Karpas-422 (cell line): ENCODE results near the gene RNF8. TPM values are rescaled to one million over a fixed set of nuclear protein-coding genes. Genes with fewer than 3 reads are reported as not detected.
"Not testable (repeated sequence)": the region's sequence is repeated elsewhere in the genome, so short reads cannot be mapped to it uniquely, and the experiment has no call there.

Source experiments
- DNase-seq: peaks from one replicate; pipeline ENCODE4 v3.0.0-alpha.2; 2015
- H2AFZ ChIP-seq: fragments of 200-600 bp; sonication (generic); 2 replicates; pipeline ENCODE4 v1.6.1; 2014; ENCODE audit warnings: antibody characterized with exemption, low read length, mixed read lengths
- H3K27ac ChIP-seq: fragments of 200-600 bp; sonication (generic); 2 replicates; pipeline ENCODE4 v1.5.1; 2014; ENCODE audit warnings: mild to moderate bottlenecking, low read length, moderate library complexity
- H3K27me3 ChIP-seq: fragments of 200-600 bp; sonication (generic); 2 replicates; pipeline ENCODE4 v1.6.1; 2014; ENCODE audit warnings: low read length, mixed read lengths
- H3K36me3 ChIP-seq: fragments of 200-600 bp; sonication (generic); 2 replicates; pipeline ENCODE4 v1.6.1; 2014; ENCODE audit warnings: low read length, mixed read lengths; ENCODE audit not compliant: insufficient read depth
- H3K4me1 ChIP-seq: fragments of 200-600 bp; sonication (generic); 2 replicates; pipeline ENCODE4 v1.6.1; 2014; ENCODE audit warnings: mild to moderate bottlenecking, low read length, mixed read lengths
- H3K4me2 ChIP-seq: fragments of 200-600 bp; sonication (generic); 2 replicates; pipeline ENCODE4 v1.6.1; 2014; ENCODE audit warnings: low read length, low read depth, mild to moderate bottlenecking; ENCODE audit not compliant: poor library complexity, severe bottlenecking
- H3K4me3 ChIP-seq: fragments of 200-600 bp; sonication (generic); 2 replicates; pipeline ENCODE4 v1.5.1; 2014; ENCODE audit warnings: mild to moderate bottlenecking, antibody characterized with exemption, low read length, mixed read lengths
- H3K79me2 ChIP-seq: fragments of 200-600 bp; sonication (generic); 2 replicates; pipeline ENCODE4 v1.6.1; 2014; ENCODE audit warnings: mild to moderate bottlenecking, low read length, mixed read lengths
- H3K9ac ChIP-seq: fragments of 200-600 bp; sonication (generic); 2 replicates; pipeline ENCODE4 v1.6.0; 2014; ENCODE audit warnings: low read length
- H3K9me2 ChIP-seq: fragments of 200-600 bp; sonication (generic), shearing (Covaris generic); replicated peaks from 2 replicates; pipeline ENCODE4 v1.6.0; 2014; ENCODE audit warnings: mild to moderate bottlenecking, low read length, moderate library complexity; ENCODE audit not compliant: insufficient read depth
- H3K9me3 ChIP-seq: fragments of 300-700, 200-600 bp; sonication (generic); 2 replicates; pipeline ENCODE4 v1.6.1; 2014; ENCODE audit warnings: low read length, mixed read lengths
- H4K20me1 ChIP-seq: fragments of 200-600 bp; sonication (generic); 2 replicates; pipeline ENCODE4 v1.6.1; 2014; ENCODE audit warnings: mild to moderate bottlenecking, antibody characterized with exemption, low read length, low read depth; ENCODE audit not compliant: insufficient read depth
- total RNA-seq: library from RNA; depleted of rRNA; stranded (reverse); fragments of >200 nt; shearing (Covaris generic); gene quantifications from 2 replicates; pipeline ENCODE4 v1.2.3, GENCODE V29; 2014; ENCODE audit warnings: low replicate concordance

Gene RNF8
- total RNA-seq, 1 experiment from 2014 or later = 22.5 TPM

- no peak for DNase-seq
- no peak overlapping the region for H3K4me3 ChIP-seq
- no peaks in the 10 kb centered on the region for H3K27me3 ChIP-seq
- no peaks in the 10 kb centered on the region for H4K20me1 ChIP-seq
- H3K9me2 ChIP-seq = no peaks in the 10 kb centered on the region
- H3K9ac ChIP-seq = no peak overlapping the region
- no peaks in the 10 kb centered on the region for H3K4me1 ChIP-seq
- no peaks in the 10 kb centered on the region for H3K79me2 ChIP-seq
- H3K36me3 ChIP-seq = no peaks in the 10 kb centered on the region
- no peak overlapping the region for H2AFZ ChIP-seq
- no peaks in the 10 kb centered on the region for H3K9me3 ChIP-seq
- no peak overlapping the region for H3K27ac ChIP-seq
- no peak overlapping the region for H3K4me2 ChIP-seq
These were observed 10.5 kb upstream of the RNF8 start for GRCh38 chr6:37343248-37343647.

GRCh38 chr6:37344308-37344707 is 9.5 kb upstream of the RNF8 start:
- no peaks in the 10 kb centered on the region for H3K4me1 ChIP-seq
- H3K27me3 ChIP-seq = no peaks in the 10 kb centered on the region

GRCh38 chr6:37345804-37346203 is 8.0 kb upstream of the RNF8 start:
- not testable (repeated sequence) for H3K9me3 ChIP-seq, H3K27me3 ChIP-seq, H3K27ac ChIP-seq, H3K4me3 ChIP-seq, H3K79me2 ChIP-seq, H3K9ac ChIP-seq, H3K4me2 ChIP-seq, H4K20me1 ChIP-seq, H2AFZ ChIP-seq, H3K4me1 ChIP-seq, DNase-seq, H3K9me2 ChIP-seq, H3K36me3 ChIP-seq

More at GRCh38 chr6:37344308-37344707, 9.5 kb upstream of the RNF8 start:
- Histone ChIP-seq H3K9me3 (no peaks in the 10 kb centered on the region), H2AFZ (no peak overlapping the region), H4K20me1 (no peaks in the 10 kb centered on the region), H3K4me2 (no peak overlapping the region), H3K4me3 (no peak overlapping the region), H3K9me2 (no peaks in the 10 kb centered on the region), H3K79me2 (no peaks in the 10 kb centered on the region), H3K36me3 (no peaks in the 10 kb centered on the region), H3K9ac (no peak overlapping the region), H3K27ac (no peak overlapping the region)
- no peak for DNase-seq

- Histone ChIP-seq H3K9me3 (no peaks in the 10 kb centered on the region), H3K4me3 (no peak overlapping the region), H3K9me2 (no peaks in the 10 kb centered on the region), H3K27me3 (no peaks in the 10 kb centered on the region), H3K27ac (no peak overlapping the region), H3K36me3 (no peaks in the 10 kb centered on the region), H3K4me2 (no peak overlapping the region), H2AFZ (no peak overlapping the region), H4K20me1 (no peaks in the 10 kb centered on the region), H3K9ac (no peak overlapping the region), H3K4me1 (no peaks in the 10 kb centered on the region), H3K79me2 (no peaks in the 10 kb centered on the region)
- no peak for DNase-seq
These were observed 6.6 kb upstream of the RNF8 start for GRCh38 chr6:37347177-37347576.

DNA sequence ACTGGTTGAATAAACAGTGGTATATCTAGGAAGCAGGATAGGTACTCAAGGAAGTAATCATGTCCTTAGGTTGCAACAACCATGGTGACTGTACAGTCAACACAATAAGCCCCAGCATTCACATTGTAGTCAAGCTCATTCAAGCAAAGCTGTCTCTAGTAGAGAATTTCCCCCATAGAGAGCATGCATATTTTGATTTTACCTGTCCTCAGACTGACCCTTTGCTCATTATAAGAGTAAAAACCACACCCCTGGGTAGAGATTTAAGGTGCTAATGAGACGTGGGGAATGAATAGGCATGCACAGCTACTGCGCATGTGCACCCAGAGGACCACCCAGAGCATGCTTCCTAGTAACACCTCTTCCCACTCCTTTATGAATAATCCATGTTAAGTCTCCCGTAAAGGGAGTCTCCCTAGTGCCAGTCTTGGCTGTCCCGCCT is 6.1 kb upstream of the RNF8 start:
- Histone ChIP-seq H3K4me1 (no peaks in the 10 kb centered on the region), H3K4me3 (no peak overlapping the region), H3K79me2 (no peaks in the 10 kb centered on the region), H3K9ac (no peak overlapping the region), H3K9me2 (no peaks in the 10 kb centered on the region), H4K20me1 (no peaks in the 10 kb centered on the region), H3K9me3 (no peaks in the 10 kb centered on the region), H3K36me3 (no peaks in the 10 kb centered on the region), H3K27ac (no peak overlapping the region), H3K27me3 (no peaks in the 10 kb centered on the region), H2AFZ (no peak overlapping the region), H3K4me2 (no peak overlapping the region)
- DNase-seq = no peak

DNA sequence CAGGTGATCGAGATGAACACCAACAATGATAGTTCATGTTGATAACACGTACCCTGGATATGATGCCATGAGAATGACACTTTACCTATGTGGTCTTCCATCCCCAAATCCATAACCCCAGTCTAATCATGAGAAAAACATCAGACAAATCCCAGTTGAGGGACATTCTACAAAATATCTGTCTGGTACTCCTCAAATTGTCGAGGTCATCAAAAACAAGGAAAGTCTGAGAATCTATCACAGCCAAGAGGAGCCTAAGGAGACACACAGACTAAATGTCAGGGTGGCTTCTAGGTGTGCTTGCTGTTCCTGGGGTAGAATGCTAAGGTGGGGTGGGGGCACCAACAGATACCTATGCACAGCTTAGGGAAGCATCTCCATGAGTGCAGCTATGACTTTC is 2.8 kb upstream of the RNF8 start:
- 0 out of 2 replicates have a peak, but pooled peaks cover 5% of the 10 kb centered on the region for H4K20me1 ChIP-seq
- no peak overlapping the region for H3K4me3 ChIP-seq
- no peaks in the 10 kb centered on the region for H3K27me3 ChIP-seq
- H3K9me2 ChIP-seq = no peaks in the 10 kb centered on the region
- H2AFZ ChIP-seq = no peak overlapping the region
- peaks cover 22% of the 10 kb centered on the region for H3K79me2 ChIP-seq
- no peak overlapping the region for H3K4me2 ChIP-seq
- no peaks in the 10 kb centered on the region for H3K9me3 ChIP-seq
- no peak overlapping the region for H3K27ac ChIP-seq
- no peak overlapping the region for H3K9ac ChIP-seq
- no peaks in the 10 kb centered on the region for H3K36me3 ChIP-seq
- H3K4me1 ChIP-seq = peaks cover 18% of the 10 kb centered on the region
- no peak for DNase-seq

DNA sequence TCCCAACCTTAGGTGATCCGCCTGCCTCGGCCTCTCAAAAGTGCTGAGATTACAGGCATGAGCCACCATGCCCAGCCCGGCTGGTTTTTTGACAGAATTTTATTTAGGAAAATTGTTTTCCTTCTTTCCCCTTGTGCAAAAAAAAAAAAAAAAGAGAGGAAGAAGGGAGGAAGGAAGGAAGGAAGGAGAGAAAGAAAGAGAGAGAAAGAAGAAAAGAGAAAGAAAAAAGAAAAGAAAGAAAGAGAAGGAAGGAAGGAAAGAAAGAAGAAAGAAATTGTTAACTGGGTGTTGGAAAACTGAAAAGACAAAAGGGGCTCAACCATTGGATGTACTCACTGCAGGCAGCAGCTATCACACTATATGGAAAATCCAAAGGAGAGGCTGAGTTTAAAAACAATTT is 1.4 kb upstream of the RNF8 start:
- Histone ChIP-seq H3K27me3 (no peaks in the 10 kb centered on the region), H3K9me2 (no peaks in the 10 kb centered on the region), H2AFZ (no peak overlapping the region), H3K4me2 (no peak overlapping the region), H3K79me2 (peaks cover 36% of the 10 kb centered on the region), H3K36me3 (no peaks in the 10 kb centered on the region), H3K9me3 (no peaks in the 10 kb centered on the region), H3K9ac (no peak overlapping the region), H3K27ac (no peak overlapping the region), H3K4me3 (no peak overlapping the region), H4K20me1 (peaks cover 5% of the 10 kb centered on the region; the same call in 1 of the 2 replicates), H3K4me1 (peaks cover 31% of the 10 kb centered on the region)
- DNase-seq = no peak

GRCh38 chr6:37354526-37355384 is 972 bp downstream of the RNF8 start:
- H3K27me3 ChIP-seq = no peaks in the 10 kb centered on the region
- H3K36me3 ChIP-seq = no peaks in the 10 kb centered on the region
- peaks cover 59% of the 10 kb centered on the region for H3K79me2 ChIP-seq
- no peaks in the 10 kb centered on the region for H3K9me3 ChIP-seq
- H3K4me2 ChIP-seq = peak overlapping the region; percentile 88
- H3K9me2 ChIP-seq = no peaks in the 10 kb centered on the region
- peak overlapping the region; percentile 93 for H3K4me3 ChIP-seq
- peak overlapping the region; percentile 93 for H3K9ac ChIP-seq
- peak; percentile 66 for DNase-seq
- H4K20me1 ChIP-seq = peaks cover 9% of the 10 kb centered on the region; the same call in 1 of the 2 replicates
- peaks cover 49% of the 10 kb centered on the region for H3K4me1 ChIP-seq
- peak overlapping the region; percentile 47 for H3K27ac ChIP-seq
- peak overlapping the region; percentile 92 for H2AFZ ChIP-seq
